H9 (cell line): Measurements from ENCODE around the gene TMUB2. TPM values are rescaled to one million over a fixed set of nuclear protein-coding genes. Genes with fewer than 3 reads are reported as not detected.

Experiments
- DNase-seq: peaks from one replicate; pipeline ENCODE4 v3.0.0-alpha.2; 2017
- H2AFZ ChIP-seq: one replicate; pipeline ENCODE4 v1.6.1; 2013; ENCODE audit warnings: mild to moderate bottlenecking, low read length, control low read depth, moderate library complexity
- H2AK5ac ChIP-seq: 2 replicates; pipeline ENCODE4 v1.6.1; 2013; ENCODE audit warnings: low read length, control low read depth, mixed read lengths; ENCODE audit not compliant: insufficient read length
- H2BK120ac ChIP-seq: one replicate; pipeline ENCODE4 v1.6.1; 2013; ENCODE audit warnings: low read depth, mild to moderate bottlenecking, low read length, control low read depth, inconsistent platforms; ENCODE audit not compliant: poor library complexity, severe bottlenecking
- H2BK12ac ChIP-seq: 2 replicates; pipeline ENCODE4 v1.6.1; 2013; ENCODE audit warnings: low read length, control low read depth, mixed read lengths, low read depth; ENCODE audit not compliant: insufficient read length
- H2BK15ac ChIP-seq: 2 replicates; pipeline ENCODE4 v1.6.1; 2013; ENCODE audit warnings: low read depth, low read length, control low read depth
- H2BK20ac ChIP-seq: one replicate; pipeline ENCODE4 v1.6.1; 2013; ENCODE audit warnings: low read depth, mild to moderate bottlenecking, low read length, control low read depth, inconsistent platforms; ENCODE audit not compliant: poor library complexity, severe bottlenecking
- H2BK5ac ChIP-seq: 2 replicates; pipeline ENCODE4 v1.6.1; 2013; ENCODE audit warnings: low read length, control low read depth, mixed read lengths; ENCODE audit not compliant: insufficient read length
- H3K14ac ChIP-seq: 2 replicates; pipeline ENCODE4 v1.6.1; 2013; ENCODE audit warnings: low read length, control low read depth; ENCODE audit not compliant: insufficient read depth
- H3K18ac ChIP-seq: 2 replicates; pipeline ENCODE4 v1.6.1; 2013; ENCODE audit warnings: low read depth, mild to moderate bottlenecking, mixed read lengths, low read length, control low read depth; ENCODE audit not compliant: insufficient read length
- H3K23ac ChIP-seq: 2 replicates; pipeline ENCODE4 v1.6.1; 2013; ENCODE audit warnings: low read length, control low read depth, mixed read lengths, low read depth; ENCODE audit not compliant: insufficient read length
- H3K23me2 ChIP-seq: 2 replicates; pipeline ENCODE4 v1.6.1; 2013; ENCODE audit warnings: low read depth, mild to moderate bottlenecking, mixed read lengths, low read length, control low read depth; ENCODE audit not compliant: insufficient read length, poor library complexity, severe bottlenecking
- H3K27ac ChIP-seq: 2 replicates; pipeline ENCODE4 v1.5.1; 2013; ENCODE audit warnings: low read length, control low read depth, mixed read lengths, low read depth; ENCODE audit not compliant: insufficient read length
- H3K27me3 ChIP-seq: 2 replicates; pipeline ENCODE4 v1.6.1; 2013; ENCODE audit warnings: low read length, control low read depth, inconsistent platforms; ENCODE audit not compliant: insufficient read depth
- H3K4ac ChIP-seq: 2 replicates; pipeline ENCODE4 v1.6.1; 2013; ENCODE audit warnings: low read depth, mild to moderate bottlenecking, control low read depth, inconsistent platforms, low read length, moderate library complexity
- H3K4me1 ChIP-seq: 2 replicates; pipeline ENCODE4 v1.6.1; 2013; ENCODE audit warnings: low read length, control low read depth, inconsistent platforms; ENCODE audit not compliant: insufficient read depth
- H3K4me2 ChIP-seq: 2 replicates; pipeline ENCODE4 v1.6.1; 2013; ENCODE audit warnings: low read length, control low read depth, mixed read lengths; ENCODE audit not compliant: insufficient read length, insufficient read depth
- H3K56ac ChIP-seq: 2 replicates; pipeline ENCODE4 v1.6.1; 2013; ENCODE audit warnings: low read depth, mild to moderate bottlenecking, mixed read lengths, low read length, control low read depth; ENCODE audit not compliant: insufficient read length
- H3K79me1 ChIP-seq: 2 replicates; pipeline ENCODE4 v1.6.1; 2013; ENCODE audit warnings: low read depth, mild to moderate bottlenecking, moderate library complexity, low read length, control low read depth, inconsistent platforms; ENCODE audit not compliant: insufficient read depth, poor library complexity, severe bottlenecking
- H3K79me2 ChIP-seq: 2 replicates; pipeline ENCODE4 v1.6.1; 2013; ENCODE audit warnings: low read length, control low read depth, inconsistent platforms; ENCODE audit not compliant: insufficient read depth
- H3K9ac ChIP-seq: 2 replicates; pipeline ENCODE4 v1.6.1; 2013; ENCODE audit warnings: low read length, control low read depth, mixed read lengths; ENCODE audit not compliant: insufficient read length; ENCODE audit errors: extremely low read depth
- H3K9me3 ChIP-seq: one replicate; pipeline ENCODE4 v1.6.1; 2013; ENCODE audit warnings: low read depth, low read length, inconsistent platforms; ENCODE audit not compliant: control insufficient read depth
- H3T11ph ChIP-seq: one replicate; pipeline ENCODE4 v1.6.1; 2013; ENCODE audit warnings: mild to moderate bottlenecking, low read length, control low read depth, inconsistent platforms
- H4K20me1 ChIP-seq: one replicate; pipeline ENCODE4 v1.6.1; 2013; ENCODE audit not compliant: control insufficient read depth, insufficient read length, insufficient read depth
- H4K5ac ChIP-seq: 2 replicates; pipeline ENCODE4 v1.6.1; 2013; ENCODE audit warnings: low read depth, mild to moderate bottlenecking, mixed read lengths, low read length, control low read depth; ENCODE audit not compliant: insufficient read length
- H4K8ac ChIP-seq: replicated peaks from 2 replicates; pipeline ENCODE4 v1.6.1; 2013; ENCODE audit warnings: low read length, control low read depth, mixed read lengths, low read depth; ENCODE audit not compliant: insufficient read length
- H4K91ac ChIP-seq: 2 replicates; pipeline ENCODE4 v1.6.1; 2013; ENCODE audit warnings: low read depth, mild to moderate bottlenecking, moderate library complexity, mixed read lengths, low read length, control low read depth; ENCODE audit not compliant: insufficient read length
- H3K27ac Mint-ChIP-seq, 3 experiments: 2 replicates in 2 of 3; 3 replicates in 1 of 3; pipeline ENCODE4 v1.8.0; 2020 to 2021; ENCODE audit warnings: mixed read lengths in 3 of 3, mild to moderate bottlenecking in 1 of 3, moderate library complexity in 1 of 3
- H3K27me3 Mint-ChIP-seq: 2 replicates; pipeline ENCODE4 v1.8.0; 2021; ENCODE audit warnings: low read depth, mild to moderate bottlenecking, moderate library complexity, mixed read lengths
- H3K36me3 Mint-ChIP-seq, 3 experiments: 2 replicates in 2 of 3; 3 replicates in 1 of 3; pipeline ENCODE4 v1.8.0; 2020 to 2021; ENCODE audit warnings: low read depth in 3 of 3, mixed read lengths in 3 of 3; ENCODE audit not compliant: insufficient read depth in 1 of 3
- H3K4me1 Mint-ChIP-seq, 2 experiments: 2 replicates each; pipeline ENCODE4 v1.8.0; 2020; ENCODE audit warnings: mixed read lengths in 2 of 2
- H3K4me3 Mint-ChIP-seq, 2 experiments: 2 replicates in 1 of 2; 3 replicates in 1 of 2; pipeline ENCODE4 v1.8.0; 2020 to 2021; ENCODE audit warnings: mild to moderate bottlenecking in 2 of 2, mixed read lengths in 2 of 2, moderate library complexity in 1 of 2
- H3K9me3 Mint-ChIP-seq, 2 experiments: 2 replicates in 1 of 2; 3 replicates in 1 of 2; pipeline ENCODE4 v1.8.0; 2020; ENCODE audit warnings: mild to moderate bottlenecking in 2 of 2, mixed read lengths in 2 of 2, moderate library complexity in 1 of 2
- WGBS: extraction: QIAGEN DNeasy Blood & Tissue Kit; methylation state at CpG from one replicate; pipeline ENCODE4 v1.1.7; 2013; ENCODE audit warnings: missing lambda C conversion rate, low lambda C conversion rate, mixed read lengths; ENCODE audit not compliant: insufficient read length; ENCODE audit errors: extremely low coverage; 5-methylcytosine and 5-hydroxymethylcytosine counted together
- total RNA-seq: library from RNA; stranded (reverse); gene quantifications from 2 replicates; pipeline ENCODE4 v1.2.1, GENCODE V29; 2021
- TF ChIP-seq, protein P1 (sequence below): fragments of 200-600 bp; sonication (generic); conservative IDR thresholded peaks from 3 replicates; pipeline ENCODE4 v1.8.0; 2021; ENCODE audit warnings: antibody characterized with exemption, mild to moderate bottlenecking

TMUB2 gene
- total RNA-seq, 1 experiment from 2014 or later = 22.9 TPM

DNA sequence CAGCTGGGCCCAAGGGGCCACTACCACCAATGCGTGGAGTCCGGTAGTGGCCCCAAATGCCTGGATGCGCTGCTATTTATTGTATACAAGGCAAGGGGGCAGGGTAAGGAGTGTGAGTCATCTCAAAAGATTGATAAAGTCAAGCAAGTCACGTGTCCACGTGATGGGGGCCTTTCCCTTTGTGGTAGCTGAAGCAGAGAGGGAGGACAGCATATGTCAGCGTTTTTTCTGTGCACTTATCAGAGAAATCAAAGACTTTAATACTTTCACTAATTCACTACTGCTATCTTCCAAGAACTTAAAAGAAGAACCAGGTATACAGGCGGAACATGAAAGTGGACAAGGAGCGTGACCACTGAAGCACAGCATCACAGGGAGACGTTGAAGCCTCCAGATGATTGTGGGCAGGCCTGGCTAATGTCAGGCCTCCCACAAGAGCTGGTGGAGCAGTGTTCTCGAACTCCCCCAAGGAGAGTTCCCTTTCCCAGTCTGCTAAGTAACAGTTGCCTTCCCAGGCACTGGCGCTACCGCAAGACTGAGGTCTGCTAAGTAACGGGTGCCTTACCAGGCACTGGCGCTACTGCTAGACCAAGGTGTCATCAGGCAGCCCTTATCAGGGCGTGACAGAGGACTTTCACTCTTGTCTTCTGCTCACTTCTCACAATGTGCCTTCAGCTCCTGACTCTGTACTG is 27.1 kb upstream of the TMUB2 start:
- Mint-ChIP-seq H3K4me3 (no peak overlapping the region), H3K4me1 (no peaks in the 10 kb centered on the region), H3K36me3 (peaks cover 28 to 63% (median 56%) of the 10 kb centered on the region in 3 experiments), H3K27me3 (no peaks in the 10 kb centered on the region), H3K9me3 (no peaks in the 10 kb centered on the region), H3K27ac (no peak overlapping the region; a peak in 1 of 7 replicates)
- no peak overlapping the region for H2BK15ac ChIP-seq
- no peak overlapping the region for H2AFZ ChIP-seq
- no peaks in the 10 kb centered on the region for H3K79me2 ChIP-seq
- no peak overlapping the region for H3K4me2 ChIP-seq
- H3K4me1 ChIP-seq = no peaks in the 10 kb centered on the region
- no peaks in the 10 kb centered on the region for H3K79me1 ChIP-seq
- H3K14ac ChIP-seq = no peak overlapping the region
- no peaks in the 10 kb centered on the region for H4K20me1 ChIP-seq
- no peaks in the 10 kb centered on the region for H3K27me3 ChIP-seq
- no peak overlapping the region for H2BK20ac ChIP-seq
- no peak overlapping the region for H3K56ac ChIP-seq
- no peak overlapping the region for H2BK120ac ChIP-seq
- no peak overlapping the region for H2BK5ac ChIP-seq
- no peak overlapping the region for H4K5ac ChIP-seq
- H3K27ac ChIP-seq = no peak overlapping the region
- H3K23ac ChIP-seq = no peak overlapping the region
- TF ChIP-seq, protein P1, sequence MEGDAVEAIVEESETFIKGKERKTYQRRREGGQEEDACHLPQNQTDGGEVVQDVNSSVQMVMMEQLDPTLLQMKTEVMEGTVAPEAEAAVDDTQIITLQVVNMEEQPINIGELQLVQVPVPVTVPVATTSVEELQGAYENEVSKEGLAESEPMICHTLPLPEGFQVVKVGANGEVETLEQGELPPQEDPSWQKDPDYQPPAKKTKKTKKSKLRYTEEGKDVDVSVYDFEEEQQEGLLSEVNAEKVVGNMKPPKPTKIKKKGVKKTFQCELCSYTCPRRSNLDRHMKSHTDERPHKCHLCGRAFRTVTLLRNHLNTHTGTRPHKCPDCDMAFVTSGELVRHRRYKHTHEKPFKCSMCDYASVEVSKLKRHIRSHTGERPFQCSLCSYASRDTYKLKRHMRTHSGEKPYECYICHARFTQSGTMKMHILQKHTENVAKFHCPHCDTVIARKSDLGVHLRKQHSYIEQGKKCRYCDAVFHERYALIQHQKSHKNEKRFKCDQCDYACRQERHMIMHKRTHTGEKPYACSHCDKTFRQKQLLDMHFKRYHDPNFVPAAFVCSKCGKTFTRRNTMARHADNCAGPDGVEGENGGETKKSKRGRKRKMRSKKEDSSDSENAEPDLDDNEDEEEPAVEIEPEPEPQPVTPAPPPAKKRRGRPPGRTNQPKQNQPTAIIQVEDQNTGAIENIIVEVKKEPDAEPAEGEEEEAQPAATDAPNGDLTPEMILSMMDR = no peak
- H3T11ph ChIP-seq = no peak overlapping the region
- H3K18ac ChIP-seq = no peak overlapping the region
- no peak for DNase-seq
- no peaks in the 10 kb centered on the region for H3K23me2 ChIP-seq
- H2AK5ac ChIP-seq = no peak overlapping the region
- no CpG with 5 or more reads among the region's 15 CpGs for WGBS
- no peak overlapping the region for H3K9ac ChIP-seq
- no peaks in the 10 kb centered on the region for H3K9me3 ChIP-seq
- H4K8ac ChIP-seq = no peak overlapping the region
- H4K91ac ChIP-seq = no peak overlapping the region
- no peak overlapping the region for H3K4ac ChIP-seq
- H2BK12ac ChIP-seq = no peak overlapping the region
